Fibroblast of lung (primary cell): ENCODE data around the gene R3HDML.

Source experiments
- EZH2 ChIP-seq: IDR thresholded peaks from 2 replicates; pipeline ENCODE4 v1.5.1; 2012; ENCODE audit warnings: low read length, control low read depth, mild to moderate bottlenecking; ENCODE audit errors: missing control alignments
- TF ChIP-seq, protein P1 (sequence below), 2 donors: IDR thresholded peaks in 1 of 2; conservative IDR thresholded peaks in 1 of 2; 1 replicate in 1 of 2; 2 replicates in 1 of 2; pipeline ENCODE4 v1.5.1; 2011 to 2012; ENCODE audit warnings: low read length in 2 of 2, control low read depth in 1 of 2, inconsistent platforms in 1 of 2, low read depth in 1 of 2, mild to moderate bottlenecking in 1 of 2

DNA sequence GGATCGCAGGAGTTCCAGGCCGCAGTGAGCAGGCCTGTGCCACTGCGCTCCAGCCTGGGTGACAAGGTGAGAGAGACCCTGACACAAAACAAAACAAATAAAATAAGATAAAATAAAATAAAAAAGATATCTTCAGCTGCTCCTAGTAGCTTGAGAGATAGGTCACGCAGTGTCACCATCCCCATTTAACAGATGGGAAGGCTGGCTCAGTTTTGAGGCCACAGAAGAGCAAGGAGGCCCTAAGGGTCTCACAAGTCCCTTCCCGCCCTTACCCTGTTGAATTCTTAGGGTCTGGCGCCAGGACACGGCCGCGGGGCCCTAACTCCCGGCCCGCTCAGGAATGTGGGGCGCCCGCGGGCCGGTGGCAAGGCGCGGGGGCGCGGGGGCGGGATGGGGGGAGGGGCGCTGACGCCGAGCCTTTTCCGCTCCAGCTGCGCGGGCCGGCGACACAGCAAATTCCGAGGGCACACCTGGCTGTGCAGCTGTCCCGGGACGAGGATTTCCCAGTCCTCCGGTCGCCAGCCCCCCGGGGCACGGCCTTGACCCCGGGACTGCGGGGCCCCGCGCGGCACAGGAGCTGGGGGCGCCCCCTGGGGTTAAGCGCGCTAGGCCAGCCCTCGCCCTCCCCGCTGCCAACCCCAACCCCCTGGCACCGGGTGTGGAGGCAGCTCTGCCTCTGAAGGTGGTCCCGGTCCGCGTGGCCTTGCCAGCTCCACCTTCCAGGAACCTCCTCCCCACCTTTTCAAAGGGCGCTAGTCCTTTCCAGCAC is 10.3 kb upstream of the R3HDML start:
- TF ChIP-seq, protein P1, sequence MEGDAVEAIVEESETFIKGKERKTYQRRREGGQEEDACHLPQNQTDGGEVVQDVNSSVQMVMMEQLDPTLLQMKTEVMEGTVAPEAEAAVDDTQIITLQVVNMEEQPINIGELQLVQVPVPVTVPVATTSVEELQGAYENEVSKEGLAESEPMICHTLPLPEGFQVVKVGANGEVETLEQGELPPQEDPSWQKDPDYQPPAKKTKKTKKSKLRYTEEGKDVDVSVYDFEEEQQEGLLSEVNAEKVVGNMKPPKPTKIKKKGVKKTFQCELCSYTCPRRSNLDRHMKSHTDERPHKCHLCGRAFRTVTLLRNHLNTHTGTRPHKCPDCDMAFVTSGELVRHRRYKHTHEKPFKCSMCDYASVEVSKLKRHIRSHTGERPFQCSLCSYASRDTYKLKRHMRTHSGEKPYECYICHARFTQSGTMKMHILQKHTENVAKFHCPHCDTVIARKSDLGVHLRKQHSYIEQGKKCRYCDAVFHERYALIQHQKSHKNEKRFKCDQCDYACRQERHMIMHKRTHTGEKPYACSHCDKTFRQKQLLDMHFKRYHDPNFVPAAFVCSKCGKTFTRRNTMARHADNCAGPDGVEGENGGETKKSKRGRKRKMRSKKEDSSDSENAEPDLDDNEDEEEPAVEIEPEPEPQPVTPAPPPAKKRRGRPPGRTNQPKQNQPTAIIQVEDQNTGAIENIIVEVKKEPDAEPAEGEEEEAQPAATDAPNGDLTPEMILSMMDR (conservative IDR thresholded peaks at IDR 0.05 in 1 of 2, IDR thresholded peaks at IDR 0.05 in 1 of 2; ENCODE audit: low read depth in 1 of 2, low read length in 2 of 2) = no peak
- no peak for TF ChIP-seq EZH2
